NCI-H1417 (cell line): ENCODE data around the gene TEX22.

Source experiments
- DNase-seq, 3 experiments: peaks; one replicate each; lab custom pipeline; 2025; lab: John Stamatoyannopoulos, UW

The TEX22 gene

GRCh38 chr14:105456736-105457617 lies 58.6 kb downstream of the TEX22 start:
- DNase-seq = no peak

- no peak for DNase-seq
Measured at GRCh38 chr14:105458010-105458409, 59.7 kb downstream of the TEX22 start.

- DNase-seq = no peak
Measured at GRCh38 chr14:105458571-105458970, 60.2 kb downstream of the TEX22 start.

- no peak for DNase-seq
Measured at GRCh38 chr14:105460116-105460515, 61.8 kb downstream of the TEX22 start.

- no peak for DNase-seq
Measured at GRCh38 chr14:105460616-105461015, 62.3 kb downstream of the TEX22 start.

- DNase-seq = no peak
Measured at GRCh38 chr14:105461903-105462302, 63.6 kb downstream of the TEX22 start.
